HepG2 (cell line): ENCODE data around the gene MRPL38. TPM values are rescaled to one million over a fixed set of nuclear protein-coding genes. Genes with fewer than 3 reads are reported as not detected.

Source experiments
- ARID3A ChIP-seq: IDR thresholded peaks from 2 replicates; pipeline ENCODE4 v1.6.1; 2012; ENCODE audit warnings: low read depth, low read length, improper control_type of control experiment
- ATRX ChIP-seq: sonication (generic); formaldehyde crosslinking; IDR thresholded peaks from 2 replicates; pipeline ENCODE4 v1.4.0; 2020; ENCODE audit warnings: missing genetic modification reagents, borderline replicate concordance
- CCAR2 ChIP-seq: fragments of 200-400 bp; formaldehyde crosslinking; optimal IDR thresholded peaks from 2 replicates; pipeline ENCODE3; 2018; ENCODE audit warnings: low read depth, mild to moderate bottlenecking, low read length, moderate library complexity
- CEBPG ChIP-seq: IDR thresholded peaks from 2 replicates; pipeline ENCODE4 v1.6.1; 2016
- FUBP1 ChIP-seq: sonication (generic); formaldehyde crosslinking; IDR thresholded peaks from 2 replicates; pipeline ENCODE4 v1.5.1; 2020; ENCODE audit warnings: missing genetic modification reagents, mild to moderate bottlenecking, borderline replicate concordance
- HNRNPL ChIP-seq: fragments of 200-400 bp; formaldehyde crosslinking; IDR thresholded peaks from 2 replicates; pipeline ENCODE4 v1.6.1; 2017; ENCODE audit warnings: mild to moderate bottlenecking, low read depth, low read length
- HOXD1 ChIP-seq: sonication (generic); formaldehyde crosslinking; IDR thresholded peaks from 2 replicates; pipeline ENCODE4 v1.5.0; 2020; ENCODE audit warnings: missing genetic modification reagents
- KLF15 ChIP-seq: sonication (generic); formaldehyde crosslinking; IDR thresholded peaks from 2 replicates; pipeline ENCODE4 v1.8.1; 2023; ENCODE audit warnings: borderline replicate concordance, mild to moderate bottlenecking, inconsistent platforms, missing genetic modification reagents, mixed read lengths
- MXD4 ChIP-seq: IDR thresholded peaks from 2 replicates; pipeline ENCODE4 v1.6.1; 2016; ENCODE audit warnings: mild to moderate bottlenecking, missing biosample characterization, missing genetic modification reagents
- PATZ1 ChIP-seq: sonication (generic); formaldehyde crosslinking; IDR thresholded peaks from 2 replicates; pipeline ENCODE4 v1.4.0; 2020; ENCODE audit warnings: missing genetic modification reagents
- SAP130 ChIP-seq: IDR thresholded peaks from 2 replicates; pipeline ENCODE4 v1.6.1; 2016; ENCODE audit warnings: low read depth
- STAT5B ChIP-seq: sonication (generic); formaldehyde crosslinking; IDR thresholded peaks from 2 replicates; pipeline ENCODE4 v1.4.0; 2020; ENCODE audit warnings: missing genetic modification reagents
- SUZ12 ChIP-seq: fragments of 150-350 bp; IDR thresholded peaks from 2 replicates; pipeline ENCODE4 v1.6.1; 2014; ENCODE audit warnings: low read depth, low read length
- ZNF563 ChIP-seq: sonication (generic); formaldehyde crosslinking; IDR thresholded peaks from 2 replicates; pipeline ENCODE4 v1.8.0; 2022; ENCODE audit warnings: mild to moderate bottlenecking, moderate library complexity, missing genetic modification reagents
- ZNF564 ChIP-seq: sonication (generic); formaldehyde crosslinking; IDR thresholded peaks from 2 replicates; pipeline ENCODE4 v1.8.1; 2023; ENCODE audit warnings: mild to moderate bottlenecking, missing genetic modification reagents
- ZNF597 ChIP-seq: sonication (generic); formaldehyde crosslinking; IDR thresholded peaks from 2 replicates; pipeline ENCODE4 v1.5.0; 2020; ENCODE audit warnings: missing genetic modification reagents
- ZNF709 ChIP-seq: sonication (generic); formaldehyde crosslinking; IDR thresholded peaks from 2 replicates; pipeline ENCODE4 v1.5.0; 2020; ENCODE audit warnings: mild to moderate bottlenecking, missing genetic modification reagents
- ZSCAN9 ChIP-seq: IDR thresholded peaks from 2 replicates; pipeline ENCODE4 v1.6.1; 2016; ENCODE audit warnings: borderline replicate concordance
- polyA plus RNA-seq, 8 experiments: library from polyadenylated mRNA; depleted of rRNA in 3 of 8; stranded (reverse) in 7 of 8; unstranded in 1 of 8; fragments of >200 nt; fragmentation: Illumina TruSeq in 4 of 8; extraction: Trizol in 4 of 8; gene quantifications; 2 replicates each; pipeline versions ENCODE4 v1.2.1 to v1.2.3, GENCODE V29; 2011 to 2016; ENCODE audit warnings: low read depth in 4 of 8, missing spikeins in 1 of 8, mixed read lengths in 1 of 8; ENCODE audit not compliant: insufficient read depth in 1 of 8
- total RNA-seq, 5 experiments: library from RNA; depleted of rRNA; stranded (reverse); fragments of >200 nt; fragmentation: Illumina TruSeq; extraction: Trizol; gene quantifications; 2 replicates each; pipeline ENCODE4 v1.2.3, GENCODE V29; 2016; ENCODE audit warnings: low read depth in 1 of 5
- TF ChIP-seq, protein P1 (sequence below): sonication (generic); formaldehyde crosslinking; IDR thresholded peaks from 2 replicates; pipeline ENCODE4 v1.4.0; 2020; ENCODE audit warnings: mild to moderate bottlenecking, missing genetic modification reagents
- TF ChIP-seq, protein P2 (sequence below): IDR thresholded peaks from 2 replicates; pipeline ENCODE4 v1.6.1; 2012; ENCODE audit warnings: inconsistent platforms

The MRPL38 gene
- total and polyA plus RNA-seq, 2 of the 13 experiments (the other 11 are each of a cell fraction or from before 2014, with no cell fraction given): 83.7 to 125 TPM

DNA sequence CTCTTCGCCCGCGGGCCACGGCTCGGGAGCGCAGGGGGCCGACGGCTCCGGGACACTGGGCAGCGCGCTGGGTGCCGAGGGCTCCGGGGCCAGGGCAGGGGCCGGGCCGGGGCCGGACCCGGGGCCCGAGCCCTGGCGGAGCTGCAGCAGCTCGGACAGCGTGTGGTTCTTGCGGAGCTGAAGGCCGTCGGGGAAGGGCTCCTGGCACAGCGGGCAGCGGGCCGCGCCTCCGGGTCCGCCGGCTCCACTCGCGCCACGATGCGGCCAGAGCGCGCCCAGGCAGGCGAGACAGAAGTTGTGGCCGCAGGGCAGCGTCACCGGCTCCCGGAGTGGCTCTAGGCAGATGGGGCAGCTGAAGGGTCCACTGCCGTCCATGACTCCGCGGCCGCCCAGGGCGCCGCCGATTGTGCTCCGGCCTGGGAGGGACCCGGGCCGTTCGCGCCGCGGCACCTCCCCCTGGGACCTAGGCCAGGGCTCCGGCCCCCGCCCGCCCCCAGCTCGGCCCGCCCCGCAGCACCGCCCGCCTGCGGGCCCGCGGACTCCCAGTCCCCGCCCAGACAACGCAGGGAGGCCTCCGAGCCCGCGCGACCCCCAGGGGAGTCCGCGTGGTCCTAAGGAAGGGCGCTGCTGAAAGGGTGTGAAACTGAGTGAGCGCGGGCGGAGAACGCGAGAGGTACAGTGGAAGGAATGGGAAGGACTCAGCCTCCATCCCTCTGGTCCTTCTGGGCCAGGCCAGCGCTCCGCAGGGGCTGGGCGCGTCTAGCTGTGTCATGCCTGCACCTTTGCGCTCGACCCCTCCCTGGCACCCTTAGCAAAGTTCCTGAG is 26.3 kb downstream of the MRPL38 start, which contains the start of gene TRIM47 (continued):
- TF ChIP-seq, protein P1, sequence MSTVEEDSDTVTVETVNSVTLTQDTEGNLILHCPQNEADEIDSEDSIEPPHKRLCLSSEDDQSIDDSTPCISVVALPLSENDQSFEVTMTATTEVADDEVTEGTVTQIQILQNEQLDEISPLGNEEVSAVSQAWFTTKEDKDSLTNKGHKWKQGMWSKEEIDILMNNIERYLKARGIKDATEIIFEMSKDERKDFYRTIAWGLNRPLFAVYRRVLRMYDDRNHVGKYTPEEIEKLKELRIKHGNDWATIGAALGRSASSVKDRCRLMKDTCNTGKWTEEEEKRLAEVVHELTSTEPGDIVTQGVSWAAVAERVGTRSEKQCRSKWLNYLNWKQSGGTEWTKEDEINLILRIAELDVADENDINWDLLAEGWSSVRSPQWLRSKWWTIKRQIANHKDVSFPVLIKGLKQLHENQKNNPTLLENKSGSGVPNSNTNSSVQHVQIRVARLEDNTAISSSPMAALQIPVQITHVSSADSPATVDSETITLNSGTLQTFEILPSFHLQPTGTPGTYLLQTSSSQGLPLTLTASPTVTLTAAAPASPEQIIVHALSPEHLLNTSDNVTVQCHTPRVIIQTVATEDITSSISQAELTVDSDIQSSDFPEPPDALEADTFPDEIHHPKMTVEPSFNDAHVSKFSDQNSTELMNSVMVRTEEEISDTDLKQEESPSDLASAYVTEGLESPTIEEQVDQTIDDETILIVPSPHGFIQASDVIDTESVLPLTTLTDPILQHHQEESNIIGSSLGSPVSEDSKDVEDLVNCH (CRISPR knock-in tag): no peak
- no peak for TF ChIP-seq ATRX (CRISPR knock-in tag)
- no peak for TF ChIP-seq KLF15 (CRISPR knock-in tag)
- peak; percentile 74 for TF ChIP-seq SAP130 (CRISPR knock-in tag)
- TF ChIP-seq ZNF563: 0 out of 2 replicates have a peak, but pooled peaks have one; percentile 57
- peak; percentile 29; the same call in 1 of the 2 replicates for TF ChIP-seq ZSCAN9 (CRISPR knock-in tag)
- peak; percentile 39; the same call in 1 of the 2 replicates for TF ChIP-seq HNRNPL
- peak; percentile 60; the same call in 1 of the 2 replicates for TF ChIP-seq HOXD1
- no peak; the same call in 1 of the 2 replicates for TF ChIP-seq ZNF709
- peak; percentile 20; the same call in 1 of the 2 replicates for TF ChIP-seq MXD4
- TF ChIP-seq SUZ12: no peak
- TF ChIP-seq, protein P2, sequence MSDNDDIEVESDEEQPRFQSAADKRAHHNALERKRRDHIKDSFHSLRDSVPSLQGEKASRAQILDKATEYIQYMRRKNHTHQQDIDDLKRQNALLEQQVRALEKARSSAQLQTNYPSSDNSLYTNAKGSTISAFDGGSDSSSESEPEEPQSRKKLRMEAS: peak; percentile 83
- TF ChIP-seq STAT5B: peak; percentile 64; the same call in 1 of the 2 replicates
- peak; percentile 93 for TF ChIP-seq PATZ1 (CRISPR knock-in tag)
- no peak for TF ChIP-seq FUBP1 (CRISPR knock-in tag)
- TF ChIP-seq ARID3A: no peak
- 0 out of 2 replicates have a peak, but pooled peaks have one; percentile 5 for TF ChIP-seq CEBPG (CRISPR knock-in tag)
- no peak for TF ChIP-seq CCAR2
- peak; percentile 7; the same call in 1 of the 2 replicates for TF ChIP-seq ZNF564
- 0 out of 2 replicates have a peak, but pooled peaks have one; percentile 58 for TF ChIP-seq ZNF597 (CRISPR knock-in tag)
